ENCODE results near the gene FAR2. TPM values are rescaled to one million over a fixed set of nuclear protein-coding genes. Genes with fewer than 3 reads are reported as not detected.

Gene FAR2
- total and polyA plus RNA-seq, 2 experiments from 2014 or later, result 18.7 to 22.6 TPM

GRCh38 chr12:29204521-29204920 lies 55.4 kb downstream of the FAR2 start:
- Histone ChIP-seq H3K36me3 (ENCODE audit: insufficient read depth) (no peaks in the 10 kb centered on the region), H3K4me1 (ENCODE audit: insufficient read depth) (peaks cover 9% of the 10 kb centered on the region), H3K27me3 (ENCODE audit: insufficient read depth) (peaks cover 39% of the 10 kb centered on the region), H2AFZ (no peak overlapping the region), H3K27ac (ENCODE audit: low read depth) (no peak overlapping the region), H3K9me2 (ENCODE audit: insufficient read depth) (no peaks in the 10 kb centered on the region), H3F3A (replicated peaks; ENCODE audit: low read depth) (no peaks in the 10 kb centered on the region), H4K20me1 (replicated peaks; ENCODE audit: insufficient read depth) (peaks cover 2% of the 10 kb centered on the region), H3K4me3 (no peak overlapping the region), H3K4me2 (no peak overlapping the region), H3K79me2 (replicated peaks; ENCODE audit: insufficient read depth) (no peaks in the 10 kb centered on the region)
- ATAC-seq, result no peak
- DNase-seq (ENCODE audit: low spot score), result no peak
- TF ChIP-seq EZH2phosphoT487 (IDR thresholded peaks at IDR 0.05; ENCODE audit: unreplicated experiment) (no peak), NANOG (IDR thresholded peaks at IDR 0.05; ENCODE audit: borderline replicate concordance) (no peak), REST (IDR thresholded peaks at IDR 0.05; ENCODE audit: unreplicated experiment) (no peak), CTCF (conservative IDR thresholded peaks at IDR 0.05; ENCODE audit: low read depth in 2 of 2) (no peak), EZH2 (IDR thresholded peaks at IDR 0.05; ENCODE audit: low read depth, unreplicated experiment) (no peak), ZNF114 (CRISPR knock-in tag; IDR thresholded peaks at IDR 0.05) (no peak), CREB1 (CRISPR knock-in tag; IDR thresholded peaks at IDR 0.05; ENCODE audit: low read depth) (no peak), JUNB (IDR thresholded peaks at IDR 0.05; ENCODE audit: unreplicated experiment) (no peak), ZNF331 (CRISPR knock-in tag; IDR thresholded peaks at IDR 0.05; ENCODE audit: low read depth) (no peak), ZNF462 (CRISPR knock-in tag; IDR thresholded peaks at IDR 0.05) (no peak), POLR2AphosphoS5 (IDR thresholded peaks at IDR 0.05; ENCODE audit: low read depth) (no peak), ETS1 (IDR thresholded peaks at IDR 0.05) (no peak), STAT1 (IDR thresholded peaks at IDR 0.05; ENCODE audit: unreplicated experiment) (no peak)
- peaks cover 9% of the 10 kb centered on the region for H3K27me3 Mint-ChIP-seq (ENCODE audit: insufficient read depth, low read depth, poor library complexity)
- peaks cover 17% of the 10 kb centered on the region for H3K9me3 Mint-ChIP-seq
- H3K27ac Mint-ChIP-seq, result no peak overlapping the region
- peaks cover 16% of the 10 kb centered on the region for H3K4me1 Mint-ChIP-seq
- peaks cover 24% of the 10 kb centered on the region for H3K36me3 Mint-ChIP-seq (ENCODE audit: low read depth)
- no peak overlapping the region for H3K4me3 Mint-ChIP-seq

Data from GM23338 (cell line).